DND-41 (cell line): Measurements from ENCODE around the gene KY.

ENCODE experiments used
- CTCF ChIP-seq: IDR thresholded peaks from 2 replicates; pipeline ENCODE4 v1.5.1; 2012; ENCODE audit warnings: borderline replicate concordance, low read length, moderate library complexity, mild to moderate bottlenecking; ENCODE audit not compliant: poor library complexity, severe bottlenecking; ENCODE audit errors: extremely low read depth
- EZH2 ChIP-seq: IDR thresholded peaks from 3 replicates; pipeline ENCODE4 v1.6.1; 2012; ENCODE audit warnings: borderline replicate concordance, low read depth, mild to moderate bottlenecking, moderate library complexity, low read length, inconsistent platforms; ENCODE audit not compliant: severe bottlenecking

GRCh38 chr3:134625885-134626741 lies 24.7 kb downstream of the KY start:
- TF ChIP-seq EZH2: no peak
- TF ChIP-seq CTCF: no peak
